ENCODE measurements around the gene CDS1.

CDS1 gene

DNA sequence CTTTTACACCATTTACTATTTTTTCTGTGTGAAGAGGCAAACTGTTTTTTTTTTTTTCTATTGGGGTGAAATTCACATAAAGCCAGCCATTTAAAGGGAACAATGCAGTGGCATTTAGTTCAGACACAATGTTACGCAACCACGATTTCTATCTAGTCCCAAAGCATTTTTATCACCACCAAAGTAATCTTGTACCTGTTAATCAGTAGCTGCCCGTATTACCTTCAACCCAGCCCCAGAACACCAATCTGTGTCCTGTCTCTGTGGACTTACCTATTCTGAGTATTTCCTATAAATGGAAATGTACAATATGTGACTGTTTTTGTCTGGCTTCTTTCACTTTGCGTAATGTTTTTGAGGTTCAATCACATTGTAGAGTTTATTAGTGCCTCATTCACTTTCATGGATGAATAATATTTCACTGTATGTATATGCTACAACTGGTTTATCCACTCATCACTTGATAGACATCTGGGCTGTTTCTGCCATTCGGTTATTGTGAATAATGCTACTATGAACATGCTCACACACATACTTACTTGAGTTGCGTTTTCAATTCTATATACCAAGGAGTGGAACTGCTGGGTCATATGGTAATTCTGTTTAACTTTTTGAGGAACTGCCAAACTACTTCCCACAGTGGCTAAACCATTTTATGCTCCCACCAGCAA, 116.2 kb downstream of the CDS1 start:
- no peaks in the 10 kb centered on the region for H3K4me1 ChIP-seq (ENCODE audit: control insufficient read depth in 1 of 2, insufficient read depth in 1 of 2, low read depth in 1 of 2, low read length in 1 of 2)
- H3K4me3 ChIP-seq (ENCODE audit: low read depth in 1 of 2, low read length in 1 of 2) = no peak overlapping the region
- H3K36me3 ChIP-seq = peaks cover 97% of the 10 kb centered on the region
- no peak overlapping the region for H3K27ac ChIP-seq
- TF ChIP-seq, protein P1, sequence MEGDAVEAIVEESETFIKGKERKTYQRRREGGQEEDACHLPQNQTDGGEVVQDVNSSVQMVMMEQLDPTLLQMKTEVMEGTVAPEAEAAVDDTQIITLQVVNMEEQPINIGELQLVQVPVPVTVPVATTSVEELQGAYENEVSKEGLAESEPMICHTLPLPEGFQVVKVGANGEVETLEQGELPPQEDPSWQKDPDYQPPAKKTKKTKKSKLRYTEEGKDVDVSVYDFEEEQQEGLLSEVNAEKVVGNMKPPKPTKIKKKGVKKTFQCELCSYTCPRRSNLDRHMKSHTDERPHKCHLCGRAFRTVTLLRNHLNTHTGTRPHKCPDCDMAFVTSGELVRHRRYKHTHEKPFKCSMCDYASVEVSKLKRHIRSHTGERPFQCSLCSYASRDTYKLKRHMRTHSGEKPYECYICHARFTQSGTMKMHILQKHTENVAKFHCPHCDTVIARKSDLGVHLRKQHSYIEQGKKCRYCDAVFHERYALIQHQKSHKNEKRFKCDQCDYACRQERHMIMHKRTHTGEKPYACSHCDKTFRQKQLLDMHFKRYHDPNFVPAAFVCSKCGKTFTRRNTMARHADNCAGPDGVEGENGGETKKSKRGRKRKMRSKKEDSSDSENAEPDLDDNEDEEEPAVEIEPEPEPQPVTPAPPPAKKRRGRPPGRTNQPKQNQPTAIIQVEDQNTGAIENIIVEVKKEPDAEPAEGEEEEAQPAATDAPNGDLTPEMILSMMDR (IDR thresholded peaks at IDR 0.05) = no peak
- no peaks in the 10 kb centered on the region for H3K9me3 ChIP-seq
- H3K27me3 ChIP-seq = no peaks in the 10 kb centered on the region
